Stimulated activated CD8-positive, alpha-beta memory T cell treated with anti-CD3 and anti-CD28 coated beads, Interleukin-7, amount 100 ng/mL, for 48 hours (primary cell): ENCODE data around the gene OTOR.

Source experiments
- DNase-seq, 2 donors: peaks; one replicate each; pipeline ENCODE4 v3.0.0-alpha.2; 2020; ENCODE audit warnings: low read depth in 1 of 2; ENCODE audit errors: extremely low read depth in 1 of 2

OTOR gene, protein sequence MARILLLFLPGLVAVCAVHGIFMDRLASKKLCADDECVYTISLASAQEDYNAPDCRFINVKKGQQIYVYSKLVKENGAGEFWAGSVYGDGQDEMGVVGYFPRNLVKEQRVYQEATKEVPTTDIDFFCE

GRCh38 chr20:16748308-16748900, at the start of gene OTOR:
TSS of gene OTOR (plus strand) at chr20:16748358. CDS start at chr20:16748402, 44 bp downstream.
- DNase-seq: no peak

DNA sequence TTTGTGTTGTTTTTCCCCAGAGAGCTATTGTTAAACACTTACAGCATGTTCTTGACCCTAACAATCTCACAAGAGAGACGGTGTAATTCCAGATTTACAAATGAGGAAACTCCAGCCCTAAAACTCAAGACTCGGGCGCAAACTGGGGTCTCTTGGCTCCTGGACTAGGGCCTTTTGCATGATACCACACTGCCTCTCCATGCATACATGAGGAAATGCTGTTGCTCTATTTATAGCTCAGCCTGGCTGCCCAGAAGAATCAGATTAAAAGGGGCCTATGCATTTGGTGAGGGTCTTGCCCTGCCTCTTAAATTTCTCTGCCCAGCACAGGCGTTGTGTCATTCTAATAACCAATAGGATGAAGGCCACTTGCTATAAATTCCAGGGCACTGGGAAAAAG, 48.9 kb upstream of the OTOR start:
- no peak for DNase-seq

GRCh38 chr20:16701296-16701695, 46.9 kb upstream of the OTOR start:
- DNase-seq: no peak

- DNase-seq: no peak
These were observed 44.6 kb upstream of the OTOR start for GRCh38 chr20:16703570-16703969.

GRCh38 chr20:16707674-16708073, 40.5 kb upstream of the OTOR start:
- DNase-seq: no peak

- DNase-seq: no peak
These were observed 39.6 kb upstream of the OTOR start for GRCh38 chr20:16708602-16709001.

GRCh38 chr20:16709017-16709416, 39.1 kb upstream of the OTOR start:
- DNase-seq: no peak

GRCh38 chr20:16710781-16711180, 37.4 kb upstream of the OTOR start:
- DNase-seq: no peak

GRCh38 chr20:16711661-16712258, 36.4 kb upstream of the OTOR start:
- no peak for DNase-seq

DNA sequence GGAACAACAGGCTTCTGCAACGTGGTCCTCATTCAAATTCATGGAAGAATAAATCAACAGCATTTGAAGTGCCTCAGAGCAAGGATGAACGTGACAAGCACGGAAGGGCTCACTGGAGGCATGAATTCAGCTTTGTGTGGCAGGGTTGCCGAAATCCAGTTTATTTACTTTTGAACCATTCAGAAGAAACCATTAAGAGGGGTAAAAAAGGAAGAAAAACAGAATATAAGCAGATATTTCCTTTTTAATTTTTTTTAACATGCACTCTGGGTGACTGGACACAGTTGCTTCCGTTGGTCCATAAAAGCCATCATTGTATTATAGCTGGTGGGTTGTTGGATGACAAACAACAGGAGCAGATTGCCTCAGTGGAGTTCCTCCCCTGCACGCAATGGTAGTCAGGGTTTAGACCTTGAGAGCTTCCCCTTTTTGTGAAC, 35.6 kb upstream of the OTOR start:
- DNase-seq: no peak

DNA sequence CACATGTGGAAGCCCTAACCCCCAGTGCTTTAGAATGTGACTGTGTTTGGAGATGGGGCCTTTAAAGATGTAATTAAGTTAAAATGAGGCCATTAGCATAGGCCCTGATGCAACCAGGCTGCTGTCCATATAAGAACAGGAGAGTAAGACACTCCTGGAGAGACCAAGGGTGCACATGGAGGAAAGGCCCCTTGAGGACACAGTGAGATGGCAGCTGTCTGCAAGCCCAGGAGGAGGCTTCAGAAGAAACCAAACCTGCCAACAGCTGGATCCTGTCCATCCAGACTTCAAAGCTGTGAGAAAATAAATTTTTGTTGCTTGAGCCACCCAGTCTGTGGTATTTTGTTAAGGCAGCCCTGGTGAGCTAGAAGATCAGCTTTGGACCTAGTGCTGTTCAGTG, 35.1 kb upstream of the OTOR start:
- no peak for DNase-seq

- DNase-seq: no peak
These were observed 33.9 kb upstream of the OTOR start for GRCh38 chr20:16714242-16714641.

DNA sequence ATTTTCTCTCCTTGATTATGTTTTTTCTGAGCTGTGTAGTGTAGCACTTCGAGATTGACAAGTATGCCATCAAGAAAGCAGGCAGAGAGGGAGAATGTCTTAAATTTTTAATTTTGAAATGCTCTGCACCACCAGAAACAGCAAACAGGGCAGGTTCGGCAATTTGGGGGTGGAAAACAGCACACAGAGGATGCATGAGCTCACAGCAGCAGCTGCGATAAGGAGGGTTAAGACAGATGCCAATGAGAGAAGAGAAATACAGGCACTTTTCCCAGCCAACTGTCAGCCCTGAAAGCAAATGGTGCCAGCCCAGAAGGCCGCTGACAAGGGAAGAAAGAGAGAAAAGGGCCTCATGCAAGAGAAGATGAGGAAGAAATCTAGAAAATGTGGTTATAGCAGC, 33.4 kb upstream of the OTOR start:
- DNase-seq: no peak

DNA sequence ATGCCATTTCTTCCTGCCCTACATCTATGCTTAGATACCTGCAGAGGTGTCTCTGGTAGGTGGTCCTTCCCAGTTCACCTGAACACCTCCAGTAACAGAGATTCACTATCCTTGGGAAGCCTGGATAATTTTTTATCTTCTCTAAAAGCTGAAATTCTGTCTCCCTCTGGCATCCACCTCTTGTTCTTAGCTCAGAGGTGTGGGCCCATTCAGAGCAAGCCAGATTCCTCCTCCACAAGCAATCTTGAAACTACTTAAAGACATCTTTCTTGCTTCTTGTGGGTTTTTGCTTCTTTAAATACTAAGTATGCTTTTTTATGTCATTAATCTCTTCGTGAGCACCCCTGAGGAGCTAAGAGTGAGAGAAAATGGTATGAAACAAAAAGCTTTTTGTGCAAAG, 28.7 kb upstream of the OTOR start:
- DNase-seq: no peak

DNA sequence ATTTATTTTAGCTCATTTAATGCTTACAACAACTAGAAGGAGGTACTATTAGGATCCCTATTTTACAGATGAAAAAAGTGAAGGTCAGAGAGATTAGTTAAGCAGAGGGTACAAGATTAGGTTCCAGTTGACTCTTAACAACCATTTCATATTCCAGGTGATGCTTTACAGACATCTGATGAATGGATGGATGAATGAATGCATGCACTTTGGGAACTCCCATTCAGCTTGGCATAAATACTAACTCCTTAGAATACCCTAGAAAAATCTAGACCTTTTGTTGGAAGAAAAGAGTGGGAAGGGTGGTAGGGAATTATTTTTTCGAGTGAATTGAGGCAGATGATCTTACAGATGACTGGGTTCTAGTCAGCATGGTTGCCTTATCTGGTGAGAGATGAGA, 19.1 kb upstream of the OTOR start:
- no peak for DNase-seq

GRCh38 chr20:16729565-16730460, 18.3 kb upstream of the OTOR start, which contains the start of gene SNRPB2:
TSS of gene SNRPB2 (plus strand) at chr20:16730026. CDS start at chr20:16731703, 1,677 bp downstream.
- DNase-seq: peak; percentile 78 to 88

DNA sequence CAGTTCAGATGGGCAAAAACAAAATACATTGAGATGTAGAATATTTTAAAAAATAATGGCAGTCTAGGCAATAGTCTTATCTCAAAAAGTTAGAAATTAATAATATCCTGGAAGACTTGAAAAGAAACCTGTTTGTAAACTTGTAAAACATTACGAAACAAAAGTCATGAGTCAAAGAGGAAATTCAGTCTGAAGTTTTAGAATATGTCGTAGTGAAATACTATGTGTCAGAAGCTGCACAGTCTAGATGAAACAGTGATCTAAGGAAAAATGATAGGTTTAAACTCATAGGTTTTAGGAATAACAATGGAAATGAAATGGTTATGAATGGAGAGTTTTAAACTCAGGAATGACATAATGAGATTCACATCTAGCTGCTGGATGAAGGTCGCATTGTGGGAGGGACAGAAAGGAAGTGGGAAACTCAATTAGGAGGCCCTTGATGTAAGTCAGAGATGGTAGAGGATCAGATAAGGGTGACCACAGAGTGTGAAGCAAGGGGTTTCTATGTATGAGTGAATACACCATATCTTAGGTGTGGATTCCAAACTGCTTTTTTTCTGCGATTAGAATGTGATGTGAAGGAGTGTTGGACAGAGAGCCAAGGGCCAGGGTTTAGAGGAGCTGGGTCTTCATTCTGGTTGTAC, 15.5 kb upstream of the OTOR start:
- no peak for DNase-seq

DNA sequence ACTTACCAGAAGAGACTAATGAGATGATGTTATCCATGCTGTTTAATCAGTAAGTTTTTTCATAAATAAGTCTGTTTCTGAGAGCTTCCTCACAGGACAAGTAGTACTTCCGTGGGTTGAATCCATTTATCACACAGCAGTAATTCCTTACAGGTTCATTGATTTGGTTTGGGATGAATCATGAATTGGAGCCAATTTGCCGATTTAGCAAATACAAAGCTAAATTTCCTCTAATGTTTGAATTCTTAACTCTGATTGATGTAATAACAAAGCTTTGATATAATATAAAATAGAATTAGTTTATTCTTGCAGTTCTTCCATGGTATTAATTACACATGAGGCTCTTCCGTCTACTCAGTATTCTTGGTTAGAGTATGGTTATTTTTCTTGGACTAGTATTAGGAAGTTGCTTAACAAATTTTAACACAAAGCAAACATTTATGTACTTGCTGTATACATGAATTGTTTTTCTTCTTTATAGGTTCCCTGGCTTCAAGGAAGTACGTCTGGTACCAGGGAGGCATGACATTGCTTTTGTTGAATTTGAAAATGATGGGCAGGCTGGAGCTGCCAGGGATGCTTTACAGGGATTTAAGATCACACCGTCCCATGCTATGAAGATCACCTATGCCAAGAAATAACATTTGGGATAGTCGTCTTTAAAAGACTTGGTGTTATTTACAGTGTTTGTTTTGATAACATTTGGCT, 7.6 kb upstream of the OTOR start:
- no peak for DNase-seq

DNA sequence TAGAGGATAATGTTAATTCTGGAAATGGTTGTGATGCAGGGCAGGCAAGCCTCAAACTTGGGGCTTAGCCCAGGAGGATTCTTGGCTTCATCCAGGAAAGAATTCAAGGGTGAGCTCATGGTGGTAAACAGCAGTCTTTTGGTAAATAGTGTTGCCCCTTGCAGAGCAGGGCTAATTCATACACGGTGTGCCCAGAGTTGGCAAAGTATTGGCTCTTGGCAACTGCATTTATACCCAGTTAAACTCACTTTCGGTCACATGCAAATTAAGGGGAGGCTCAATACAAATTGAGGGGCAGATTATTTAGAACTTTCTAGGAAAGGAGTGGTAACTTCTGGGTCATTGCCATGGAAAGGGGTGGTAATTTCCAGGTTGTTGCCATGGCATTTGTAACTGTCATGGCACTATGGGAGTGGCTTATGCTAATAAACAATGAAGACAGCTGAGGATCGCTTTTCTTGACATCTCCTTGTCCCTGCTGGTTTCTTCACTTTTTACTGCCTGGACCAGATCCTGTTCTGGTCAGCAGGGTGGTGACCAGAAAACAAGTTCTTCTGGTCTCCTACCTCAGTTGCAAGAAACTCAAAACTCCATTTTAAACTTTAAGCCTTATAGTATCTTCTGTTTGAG, 3.9 kb upstream of the OTOR start:
- no peak for DNase-seq

GRCh38 chr20:16745204-16745603, 3.0 kb upstream of the OTOR start:
- no peak for DNase-seq
